IMR-90 (cell line): Measurements from ENCODE around the gene EIF4B. TPM values are rescaled to one million over a fixed set of nuclear protein-coding genes. Genes with fewer than 3 reads are reported as not detected.

Experiments
- ATAC-seq: fragments of 200-7000 bp; cut with Tn5 transposase; 2 replicates; pipeline ENCODE4 v1.9.1; 2020; ENCODE audit warnings: low read depth, mild to moderate bottlenecking, moderate library complexity
- BruUV-seq: library from RNA; stranded (reverse); fragments of 400-500 nt; replicated peaks from 2 replicates; lab custom pipeline; 2021; lab: Mats Ljungman, UMichigan
- CTCF ChIA-PET: fragments of 300-600 bp; formaldehyde crosslinking; extraction: SDS; loops from one replicate; lab custom pipeline; 2021; ENCODE audit warnings: antibody characterized with exemption; lab: Yijun Ruan, JAX
- POLR2A ChIA-PET: fragments of 300-600 bp; sonication (Branson Sonifier 250); formaldehyde crosslinking; loops from one replicate; lab custom pipeline; 2022; ENCODE audit warnings: antibody characterized with exemption; ENCODE audit not compliant: unreplicated experiment; lab: Charles Lee
- DNase-seq: peaks from one replicate; pipeline ENCODE4 v3.0.0; 2013
- H2AFZ ChIP-seq: replicated peaks from 2 replicates; pipeline ENCODE3; 2013; ENCODE audit warnings: low read length, mild to moderate bottlenecking; ENCODE audit not compliant: poor library complexity
- H2AK5ac ChIP-seq: 2 replicates; pipeline ENCODE4 v1.6.1; 2013; ENCODE audit warnings: low read depth, low read length, inconsistent platforms
- H2AK9ac ChIP-seq: replicated peaks from 2 replicates; pipeline ENCODE3; 2013; ENCODE audit warnings: mild to moderate bottlenecking, low read depth, low read length, moderate library complexity; ENCODE audit not compliant: poor library complexity
- H2BK120ac ChIP-seq: 2 replicates; pipeline ENCODE4 v1.6.1; 2013; ENCODE audit warnings: low read depth, low read length, inconsistent platforms
- H2BK15ac ChIP-seq: 3 replicates; pipeline ENCODE4 v1.6.1; 2013; ENCODE audit warnings: low read depth, low read length, inconsistent platforms
- H2BK20ac ChIP-seq: 2 replicates; pipeline ENCODE4 v1.6.1; 2013; ENCODE audit warnings: low read depth, mild to moderate bottlenecking, inconsistent platforms, low read length, moderate library complexity
- H2BK5ac ChIP-seq: 2 replicates; pipeline ENCODE4 v1.6.1; 2013; ENCODE audit warnings: mild to moderate bottlenecking, low read depth, low read length, inconsistent platforms; ENCODE audit not compliant: poor library complexity, severe bottlenecking
- H3K14ac ChIP-seq: replicated peaks from 2 replicates; pipeline ENCODE4 v1.6.1; 2013; ENCODE audit warnings: low read depth, low read length, inconsistent platforms
- H3K18ac ChIP-seq: 2 replicates; pipeline ENCODE4 v1.6.1; 2013; ENCODE audit warnings: low read depth, low read length, control low read depth
- H3K23ac ChIP-seq: 2 replicates; pipeline ENCODE4 v1.6.1; 2013; ENCODE audit warnings: low read depth, low read length, inconsistent platforms
- H3K27ac ChIP-seq: 2 replicates; pipeline ENCODE4 v1.5.1; 2013; ENCODE audit warnings: mild to moderate bottlenecking, control low read depth, low read length; ENCODE audit not compliant: insufficient read depth
- H3K27me3 ChIP-seq: 2 replicates; pipeline ENCODE4 v1.6.1; 2013; ENCODE audit warnings: low read length; ENCODE audit not compliant: control insufficient read depth, insufficient read depth
- H3K36me3 ChIP-seq: 2 replicates; pipeline ENCODE4 v1.6.1; 2013; ENCODE audit warnings: low read length, mixed read lengths; ENCODE audit not compliant: control insufficient read depth, insufficient read depth
- H3K4ac ChIP-seq: 2 replicates; pipeline ENCODE4 v1.6.1; 2013; ENCODE audit warnings: low read depth, low read length, inconsistent platforms
- H3K4me1 ChIP-seq: 2 replicates; pipeline ENCODE4 v1.6.1; 2013; ENCODE audit warnings: low read length, mixed read lengths; ENCODE audit not compliant: control insufficient read depth, insufficient read depth
- H3K4me2 ChIP-seq: 2 replicates; pipeline ENCODE4 v1.6.1; 2013; ENCODE audit warnings: low read depth, mild to moderate bottlenecking, control low read depth, low read length, moderate library complexity
- H3K4me3 ChIP-seq: 2 replicates; pipeline ENCODE4 v1.5.1; 2013; ENCODE audit warnings: low read depth, mild to moderate bottlenecking, control low read depth, low read length, moderate library complexity; ENCODE audit not compliant: insufficient read depth
- H3K56ac ChIP-seq: 2 replicates; pipeline ENCODE4 v1.6.1; 2013; ENCODE audit warnings: low read length, inconsistent platforms; ENCODE audit not compliant: insufficient read depth; ENCODE audit errors: extremely low read depth
- H3K79me1 ChIP-seq, 2 experiments: 2 replicates each; pipeline ENCODE4 v1.6.1; 2013; ENCODE audit warnings: low read length in 2 of 2, inconsistent platforms in 1 of 2, low read depth in 1 of 2
- H3K9ac ChIP-seq: 2 replicates; pipeline ENCODE4 v1.6.1; 2013; ENCODE audit warnings: low read depth, low read length, control low read depth
- H3K9me1 ChIP-seq: 2 replicates; pipeline ENCODE4 v1.6.1; 2013; ENCODE audit warnings: low read length, inconsistent platforms; ENCODE audit not compliant: insufficient read depth
- H3K9me3 ChIP-seq: 2 replicates; pipeline ENCODE4 v1.6.1; 2013; ENCODE audit warnings: low read length; ENCODE audit not compliant: control insufficient read depth, insufficient read depth
- H4K20me1 ChIP-seq: 2 replicates; pipeline ENCODE4 v1.6.1; 2013; ENCODE audit warnings: low read length, inconsistent platforms; ENCODE audit not compliant: insufficient read depth
- H4K5ac ChIP-seq: 2 replicates; pipeline ENCODE4 v1.6.1; 2013; ENCODE audit warnings: mild to moderate bottlenecking, low read depth, low read length, control low read depth
- H4K8ac ChIP-seq, 2 experiments: 2 replicates each; pipeline ENCODE4 v1.6.1; 2013; ENCODE audit warnings: low read depth in 2 of 2, low read length in 2 of 2, control low read depth in 1 of 2, inconsistent platforms in 1 of 2
- H4K91ac ChIP-seq: 2 replicates; pipeline ENCODE4 v1.6.1; 2013; ENCODE audit warnings: low read depth, low read length, inconsistent platforms; ENCODE audit not compliant: insufficient read depth
- BHLHE40 ChIP-seq: fragments of 150-350 bp; IDR thresholded peaks from 2 replicates; pipeline ENCODE4 v1.6.1; 2016; ENCODE audit warnings: mild to moderate bottlenecking, low read depth, low read length
- CEBPB ChIP-seq: IDR thresholded peaks from 2 replicates; pipeline ENCODE4 v1.6.1; 2012; ENCODE audit warnings: low read depth, low read length, improper control_type of control experiment
- CHD1 ChIP-seq: IDR thresholded peaks from 2 replicates; pipeline ENCODE4 v1.6.1; 2012; ENCODE audit warnings: low read depth, low read length, improper control_type of control experiment
- CTCF ChIP-seq: conservative IDR thresholded peaks from 2 replicates; pipeline ENCODE4 v1.5.1; 2012; ENCODE audit warnings: mild to moderate bottlenecking, low read depth, low read length, improper control_type of control experiment
- FOS ChIP-seq: fragments of 150-350 bp; IDR thresholded peaks from 2 replicates; pipeline ENCODE4 v1.6.1; 2016; ENCODE audit warnings: low read depth, low read length
- MAFK ChIP-seq: IDR thresholded peaks from 2 replicates; pipeline ENCODE4 v1.6.1; 2012; ENCODE audit warnings: low read depth, low read length, improper control_type of control experiment
- MAZ ChIP-seq: IDR thresholded peaks from 2 replicates; pipeline ENCODE4 v1.6.1; 2012; ENCODE audit warnings: low read depth, mild to moderate bottlenecking, low read length, improper control_type of control experiment, moderate library complexity, borderline replicate concordance
- MXI1 ChIP-seq: IDR thresholded peaks from 2 replicates; pipeline ENCODE4 v1.6.1; 2012; ENCODE audit warnings: low read depth, mild to moderate bottlenecking, low read length, moderate library complexity, borderline replicate concordance
- NFE2L2 ChIP-seq: fragments of 150-350 bp; IDR thresholded peaks from 2 replicates; pipeline ENCODE4 v1.6.1; 2016; ENCODE audit warnings: low read depth, mild to moderate bottlenecking, low read length
- POLR2A ChIP-seq: IDR thresholded peaks from 2 replicates; pipeline ENCODE4 v1.6.1; 2012; ENCODE audit warnings: mild to moderate bottlenecking, low read depth, low read length
- RAD21 ChIP-seq: IDR thresholded peaks from 2 replicates; pipeline ENCODE4 v1.6.1; 2012; ENCODE audit warnings: low read length, improper control_type of control experiment
- RCOR1 ChIP-seq: IDR thresholded peaks from 2 replicates; pipeline ENCODE4 v1.6.1; 2012; ENCODE audit warnings: mild to moderate bottlenecking, low read length, improper control_type of control experiment; ENCODE audit not compliant: insufficient replicate concordance
- RFX5 ChIP-seq: IDR thresholded peaks from 2 replicates; pipeline ENCODE4 v1.8.0; 2012; ENCODE audit warnings: low read depth, mild to moderate bottlenecking, low read length, moderate library complexity
- SMC3 ChIP-seq: fragments of 150-350 bp; IDR thresholded peaks from 2 replicates; pipeline ENCODE4 v1.6.1; 2016; ENCODE audit warnings: low read depth, mild to moderate bottlenecking, antibody characterized with exemption, low read length, moderate library complexity
- WGBS, 2 experiments: methylation state at CpG; one replicate each; pipeline versions ENCODE4 v1.1.5 to v1.1.7; 2013; ENCODE audit warnings: missing lambda C conversion rate in 2 of 2; ENCODE audit not compliant: insufficient read length in 1 of 2; ENCODE audit errors: extremely low coverage in 2 of 2; 5-methylcytosine and 5-hydroxymethylcytosine counted together
- dilution Hi-C: fragments of 300-500 bp; cut with HindIII; formaldehyde crosslinking; loops from one replicate; pipeline ENCODE4 v1.14.3; 2018; ENCODE audit warnings: low sequenced_read_pairs; ENCODE audit not compliant: unreplicated experiment
- in situ Hi-C: fragments of 300-500 bp; cut with MboI; formaldehyde crosslinking; loops from 3 replicates; pipeline ENCODE4 v1.14.3; 2019; ENCODE audit warnings: low sequenced_read_pairs, inconsistent platforms, mixed read lengths
- intact Hi-C: fragments of 100-400 bp; cut with micrococcal nuclease; formaldehyde crosslinking; loops from 2 replicates; pipeline ENCODE4 v1.10.0; 2022
- polyA plus RNA-seq, 3 experiments: library from polyadenylated mRNA; depleted of rRNA; stranded (reverse); fragments of >200 nt; gene quantifications; 2 replicates each; pipeline ENCODE4 v1.2.3, GENCODE V29; 2012; ENCODE audit warnings: low replicate concordance in 1 of 3
- total RNA-seq: library from RNA; depleted of rRNA; stranded (reverse); fragments of >200 nt; gene quantifications from 2 replicates; pipeline ENCODE4 v1.2.3, GENCODE V29; 2012
- TF ChIP-seq, protein P1 (sequence below): fragments of 150-350 bp; IDR thresholded peaks from 2 replicates; pipeline ENCODE4 v1.6.1; 2016; ENCODE audit warnings: low read depth, mild to moderate bottlenecking, low read length, moderate library complexity, borderline replicate concordance

EIF4B gene
- total and polyA plus RNA-seq, 2 of the 4 experiments (the other 2 are of a cell fraction), result 313 to 671 TPM

- Histone ChIP-seq H4K8ac (no peak overlapping the region), H4K20me1 (peaks cover 9% of the 10 kb centered on the region), H3K4me2 (no peak overlapping the region), H3K56ac (no peak overlapping the region), H2AFZ (peak overlapping the region; percentile 44), H2BK20ac (no peak overlapping the region), H3K27me3 (no peaks in the 10 kb centered on the region), H3K4ac (no peak overlapping the region), H2BK15ac (no peak overlapping the region), H3K23ac (no peak overlapping the region), H2BK5ac (no peak overlapping the region), H4K91ac (no peak overlapping the region), H3K14ac (no peak overlapping the region), H3K9me1 (peaks cover 5% of the 10 kb centered on the region; the same call in 1 of the 2 replicates), H3K4me1 (peaks cover 30% of the 10 kb centered on the region), H3K9ac (no peak overlapping the region), H3K18ac (no peak overlapping the region), H3K4me3 (no peak overlapping the region), H3K79me1 (peaks cover 0 to 50% of the 10 kb centered on the region in 2 experiments; a peak in 2 of 4 replicates), H2BK120ac (no peak overlapping the region), H4K5ac (no peak overlapping the region), H3K36me3 (peaks cover 72% of the 10 kb centered on the region), H2AK9ac (peak overlapping the region; percentile 8), H2AK5ac (no peak overlapping the region), H3K9me3 (no peaks in the 10 kb centered on the region), H3K27ac (peak overlapping the region; percentile 9; the same call in 1 of the 2 replicates)
- no peak for DNase-seq
- ChIA-PET POLR2A (interaction anchor here (0.5 to 1.1 kb wide), 2 partner anchors 8 to 10 kb away, joined by 3 read pairs; no protein-coding TSS in a partner anchor), CTCF (interaction anchor here (1.3 kb wide), 1 partner anchor 38 kb away, joined by 3 read pairs; no protein-coding TSS in a partner anchor)
- in situ Hi-C loops (no loop called here), intact Hi-C loops (no loop called here), dilution Hi-C loops (no loop called here)
- WGBS, 2 experiments, result 65% methylated on average over 2 of the region's 14 CpGs; no CpG with 5 or more reads in 1 of the 2 experiments
- no TSS peak for BruUV-seq
- ATAC-seq, result no peak
- no peak for TF ChIP-seq MAZ
- TF ChIP-seq, protein P1, sequence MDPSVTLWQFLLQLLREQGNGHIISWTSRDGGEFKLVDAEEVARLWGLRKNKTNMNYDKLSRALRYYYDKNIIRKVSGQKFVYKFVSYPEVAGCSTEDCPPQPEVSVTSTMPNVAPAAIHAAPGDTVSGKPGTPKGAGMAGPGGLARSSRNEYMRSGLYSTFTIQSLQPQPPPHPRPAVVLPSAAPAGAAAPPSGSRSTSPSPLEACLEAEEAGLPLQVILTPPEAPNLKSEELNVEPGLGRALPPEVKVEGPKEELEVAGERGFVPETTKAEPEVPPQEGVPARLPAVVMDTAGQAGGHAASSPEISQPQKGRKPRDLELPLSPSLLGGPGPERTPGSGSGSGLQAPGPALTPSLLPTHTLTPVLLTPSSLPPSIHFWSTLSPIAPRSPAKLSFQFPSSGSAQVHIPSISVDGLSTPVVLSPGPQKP, result no peak
- TF ChIP-seq BHLHE40, result no peak
- no peak for TF ChIP-seq CEBPB
- TF ChIP-seq RCOR1, result no peak
- no peak for TF ChIP-seq MXI1
- TF ChIP-seq CHD1, result no peak
- no peak for TF ChIP-seq CTCF
- no peak for TF ChIP-seq RAD21
- TF ChIP-seq MAFK, result no peak
- no peak for TF ChIP-seq POLR2A
- no peak for TF ChIP-seq RFX5
- TF ChIP-seq SMC3, result no peak
- TF ChIP-seq FOS, result no peak
- TF ChIP-seq NFE2L2, result no peak
These were observed 56.9 kb downstream of the EIF4B start for GRCh38 chr12:53062977-53063707.
